Astrocyte of the cerebellum (primary cell): ENCODE measurements around the gene PIGU.

Source experiments
- DNase-seq: peaks from one replicate; pipeline ENCODE4 v3.0.0-alpha.2; 2011; ENCODE audit warnings: low read depth
- H3K4me3 ChIP-seq: 2 replicates; pipeline ENCODE4 v1.5.1; 2011; ENCODE audit warnings: mild to moderate bottlenecking, low read depth, low read length, moderate library complexity
- CTCF ChIP-seq: IDR thresholded peaks from 2 replicates; pipeline ENCODE4 v1.5.1; 2012; ENCODE audit warnings: low read length, low read depth, moderate library complexity, mild to moderate bottlenecking; ENCODE audit errors: missing control alignments
- in situ Hi-C: cut with HindIII; loops from 2 replicates; pipeline ENCODE4 v1.10.0; 2017; ENCODE audit warnings: low sequenced_read_pairs

PIGU gene

GRCh38 chr20:34600892-34601653, 75.8 kb downstream of the PIGU start:
- H3K4me3 ChIP-seq, result no peak overlapping the region
- in situ Hi-C loops, result no loop called here
- no peak for DNase-seq
- no peak for TF ChIP-seq CTCF

- in situ Hi-C loops, result no loop called here
- no peak for TF ChIP-seq CTCF
- DNase-seq, result no peak
- no peak overlapping the region for H3K4me3 ChIP-seq
These were observed 81.3 kb downstream of the PIGU start for GRCh38 chr20:34595377-34596184.

- H3K4me3 ChIP-seq, result no peak overlapping the region
- in situ Hi-C loops, result no loop called here
- TF ChIP-seq CTCF, result no peak
- no peak for DNase-seq
These were observed 90.3 kb downstream of the PIGU start for GRCh38 chr20:34586488-34587163.

GRCh38 chr20:34585019-34585418, 91.9 kb downstream of the PIGU start:
- no peak for DNase-seq
- in situ Hi-C loops, result no loop called here
- H3K4me3 ChIP-seq, result no peak overlapping the region
- TF ChIP-seq CTCF, result no peak

- no peak overlapping the region for H3K4me3 ChIP-seq
- DNase-seq, result no peak
- in situ Hi-C loops, result no loop called here
- TF ChIP-seq CTCF, result no peak
These were observed 93.3 kb downstream of the PIGU start for GRCh38 chr20:34583544-34583943.

GRCh38 chr20:34582911-34583310, 94.0 kb downstream of the PIGU start:
- DNase-seq, result no peak
- in situ Hi-C loops, result no loop called here

More at GRCh38 chr20:34582911-34583310, 94.0 kb downstream of the PIGU start:
- no peak for TF ChIP-seq CTCF
- H3K4me3 ChIP-seq, result no peak overlapping the region
